T follicular helper cell (primary cell): ENCODE data around the gene HOXB6.
A peak's percentile ranks its signal among the peaks of the same experiment; 100 is the strongest.

ENCODE experiments used
- DNase-seq: peaks from one replicate; pipeline ENCODE4 v3.0.0-alpha.2; 2020; ENCODE audit warnings: low read depth

HOXB6 gene

GRCh38 chr17:48579471-48579759 is 25.4 kb downstream of the HOXB6 start:
- no peak for DNase-seq

- no peak for DNase-seq
Measured at GRCh38 chr17:48578616-48579470, 25.9 kb downstream of the HOXB6 start.

- DNase-seq: peak; percentile 64
Measured at GRCh38 chr17:48577946-48578615, 26.7 kb downstream of the HOXB6 start, which contains the start of gene HOXB4. Gene HOXB4 (minus strand): TSS chr17:48578350. CDS start chr17:48578319, 31 bp downstream.

- DNase-seq: no peak
Measured at GRCh38 chr17:48577330-48577945, 27.3 kb downstream of the HOXB6 start.

- no peak for DNase-seq
Measured at GRCh38 chr17:48576479-48577309, 28.1 kb downstream of the HOXB6 start.

- no peak for DNase-seq
Measured at GRCh38 chr17:48575673-48576478, 28.9 kb downstream of the HOXB6 start.

- DNase-seq: no peak
Measured at GRCh38 chr17:48575066-48575582, 29.7 kb downstream of the HOXB6 start.

GRCh38 chr17:48574505-48575065 is 30.2 kb downstream of the HOXB6 start:
- no peak for DNase-seq

GRCh38 chr17:48571826-48572417 is 32.9 kb downstream of the HOXB6 start:
- no peak for DNase-seq

GRCh38 chr17:48571024-48571818 is 33.6 kb downstream of the HOXB6 start:
- DNase-seq: no peak

GRCh38 chr17:48570325-48571023 is 34.3 kb downstream of the HOXB6 start:
- no peak for DNase-seq

- DNase-seq: no peak
Measured at GRCh38 chr17:48569674-48570324, 35.0 kb downstream of the HOXB6 start.

- DNase-seq: no peak
Measured at GRCh38 chr17:48569240-48569582, 35.6 kb downstream of the HOXB6 start.

- no peak for DNase-seq
Measured at GRCh38 chr17:48568499-48569239, 36.1 kb downstream of the HOXB6 start.

- DNase-seq: no peak
Measured at GRCh38 chr17:48567646-48568354, 37.0 kb downstream of the HOXB6 start.

GRCh38 chr17:48567209-48567608 is 37.6 kb downstream of the HOXB6 start:
- DNase-seq: no peak

- DNase-seq: no peak
Measured at GRCh38 chr17:48566717-48567116, 38.1 kb downstream of the HOXB6 start.
